Measurements from ENCODE around the gene GJD2.

DNA sequence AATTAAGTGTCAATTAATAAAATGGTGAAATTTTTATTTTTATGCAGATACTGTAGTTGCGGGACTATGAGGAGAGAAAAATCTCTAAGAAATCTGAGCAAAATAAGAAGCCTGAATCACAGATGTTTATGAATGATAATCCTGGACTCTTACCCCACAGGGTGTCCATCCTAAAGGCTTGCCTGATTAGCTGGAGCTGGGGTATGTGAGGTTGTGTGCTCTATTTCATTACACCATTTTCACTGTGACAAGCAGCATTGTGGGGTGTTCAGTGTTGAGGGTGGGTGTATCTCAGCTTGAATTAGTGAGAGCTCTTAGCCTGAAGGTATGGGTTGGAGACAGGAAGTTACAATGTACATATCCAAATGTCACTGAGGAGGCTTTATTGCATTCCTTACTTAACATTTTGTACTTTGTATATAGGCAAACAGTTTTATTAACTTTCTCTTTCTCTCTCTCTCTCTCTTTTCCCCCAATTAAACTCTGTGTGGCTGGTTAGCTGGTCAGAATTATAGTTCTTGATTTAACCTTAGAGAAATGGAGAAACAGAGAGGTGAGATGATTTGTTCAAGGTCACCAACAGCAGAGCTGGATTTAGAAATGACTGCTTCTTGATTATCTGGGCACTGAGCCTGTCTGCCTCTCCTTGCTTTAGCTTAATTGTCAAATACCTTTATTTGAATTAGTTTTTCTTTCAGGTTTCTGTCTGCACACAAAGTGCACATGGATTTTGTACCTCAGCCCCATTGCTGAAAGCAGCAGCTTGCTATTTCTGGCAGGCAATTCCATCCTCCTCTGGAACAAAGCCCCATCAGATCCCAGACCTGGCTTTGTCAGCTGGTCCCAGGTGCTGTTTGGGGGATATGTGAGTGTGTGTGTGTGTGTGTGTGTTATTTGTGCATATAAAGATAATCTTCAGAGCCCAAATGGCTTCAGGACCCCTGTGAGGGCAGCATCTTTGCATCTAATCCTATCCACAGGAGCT lies 35.8 kb downstream of the GJD2 start:
- TF ChIP-seq GATA2 (IDR thresholded peaks at IDR 0.05; ENCODE audit: low read depth, low read length), result no peak
- no peak for TF ChIP-seq GATA3 (IDR thresholded peaks at IDR 0.05; ENCODE audit: low read depth, low read length)

All from SH-SY5Y (cell line).